ENCODE measurements around the gene MRPL46. TPM values are rescaled to one million over a fixed set of nuclear protein-coding genes. Genes with fewer than 3 reads are reported as not detected.

MRPL46 gene
- 14.9 and 15.9 TPM in 2 replicates for total RNA-seq

GRCh38 chr15:88467073-88467934, at the start of gene MRPL46, which contains the start of gene MRPS11:
MRPL46 (minus strand) TSS chr15:88467388; CDS start chr15:88467377, 11 bp downstream.
MRPS11 (plus strand) TSS chr15:88467708; CDS start chr15:88467718, 10 bp downstream.

Other genes with a start within 250 kb of the MRPL46 start
- gene NTRK3, start 210.6 kb downstream of the MRPL46 start, total RNA-seq: 0.23 TPM in 1 of 2 replicates, not detected in the other
- gene MRPS11, start 320 bp upstream of the MRPL46 start, total RNA-seq: 32.7 and 49.6 TPM in 2 replicates
- 7.5 and 7.7 TPM in 2 replicates for gene DET1, start 79.3 kb upstream of the MRPL46 start, total RNA-seq
- gene AEN, start 154.0 kb upstream of the MRPL46 start, total RNA-seq: 17.9 and 18.5 TPM in 2 replicates
- gene ISG20, start 171.6 kb upstream of the MRPL46 start, total RNA-seq: 2.0 and 3.3 TPM in 2 replicates

All from pericardium fibroblast (primary cell).